MM.1S (cell line): ENCODE data around the gene PPP1R12A.

Experiments used
- CTCF ChIP-seq: fragments of 300-600 bp; sonication (generic); IDR thresholded peaks from 2 replicates; pipeline ENCODE4 v1.5.1; 2016; ENCODE audit warnings: antibody characterized with exemption, low read length, mixed read lengths
- EZH2 ChIP-seq: fragments of 300-600 bp; sonication (generic); optimal IDR thresholded peaks from 2 replicates; pipeline ENCODE3; 2017; ENCODE audit warnings: low read depth, mild to moderate bottlenecking, antibody characterized with exemption, low read length, mixed read lengths
- EZH2phosphoT487 ChIP-seq: fragments of 300-600 bp; sonication (generic); IDR thresholded peaks from 2 replicates; pipeline ENCODE4 v1.6.1; 2018; ENCODE audit warnings: antibody characterized with exemption, low read length

GRCh38 chr12:79933532-79934264 is 1.2 kb downstream of the PPP1R12A start:
- TF ChIP-seq CTCF: no peak
- no peak for TF ChIP-seq EZH2
- TF ChIP-seq EZH2phosphoT487: no peak
